ENCODE results near the gene FAM135A. TPM values are rescaled to one million over a fixed set of nuclear protein-coding genes. Genes with fewer than 3 reads are reported as not detected.

The FAM135A gene
- total RNA-seq, 3 donors from 2014 or later: 42.1 to 63.3 (median 56.3) TPM

DNA sequence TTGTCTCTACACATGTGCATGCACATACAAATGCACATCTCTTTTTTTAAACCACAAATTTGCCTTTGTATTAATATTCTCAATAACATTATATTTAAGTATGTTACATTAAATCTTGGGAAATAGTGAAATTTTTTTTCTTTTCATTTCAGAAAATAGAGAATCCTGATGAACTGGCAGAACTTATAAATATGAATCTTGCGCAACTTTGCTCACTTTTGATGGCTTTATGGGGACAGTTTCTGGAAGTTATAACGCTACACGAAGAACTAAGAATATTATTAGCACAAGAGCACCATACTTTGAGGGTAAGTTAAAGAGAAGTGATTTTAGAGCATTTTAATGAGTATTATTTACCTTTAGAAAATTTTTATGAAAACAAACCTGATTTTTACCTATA is 89.2 kb downstream of the FAM135A start:
- Histone ChIP-seq H3K4me3 (no peak overlapping the region), H3K36me3 (ENCODE audit: low read depth) (no peaks in the 10 kb centered on the region), H3K4me1 (ENCODE audit: low read depth) (peaks cover 7% of the 10 kb centered on the region), H3K9me3 (peaks cover 9% of the 10 kb centered on the region)
- no peak for ATAC-seq
- intact Hi-C loops (cut with DNase I, micrococcal nuclease): no loop called here
- TF ChIP-seq, protein P1, sequence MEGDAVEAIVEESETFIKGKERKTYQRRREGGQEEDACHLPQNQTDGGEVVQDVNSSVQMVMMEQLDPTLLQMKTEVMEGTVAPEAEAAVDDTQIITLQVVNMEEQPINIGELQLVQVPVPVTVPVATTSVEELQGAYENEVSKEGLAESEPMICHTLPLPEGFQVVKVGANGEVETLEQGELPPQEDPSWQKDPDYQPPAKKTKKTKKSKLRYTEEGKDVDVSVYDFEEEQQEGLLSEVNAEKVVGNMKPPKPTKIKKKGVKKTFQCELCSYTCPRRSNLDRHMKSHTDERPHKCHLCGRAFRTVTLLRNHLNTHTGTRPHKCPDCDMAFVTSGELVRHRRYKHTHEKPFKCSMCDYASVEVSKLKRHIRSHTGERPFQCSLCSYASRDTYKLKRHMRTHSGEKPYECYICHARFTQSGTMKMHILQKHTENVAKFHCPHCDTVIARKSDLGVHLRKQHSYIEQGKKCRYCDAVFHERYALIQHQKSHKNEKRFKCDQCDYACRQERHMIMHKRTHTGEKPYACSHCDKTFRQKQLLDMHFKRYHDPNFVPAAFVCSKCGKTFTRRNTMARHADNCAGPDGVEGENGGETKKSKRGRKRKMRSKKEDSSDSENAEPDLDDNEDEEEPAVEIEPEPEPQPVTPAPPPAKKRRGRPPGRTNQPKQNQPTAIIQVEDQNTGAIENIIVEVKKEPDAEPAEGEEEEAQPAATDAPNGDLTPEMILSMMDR (IDR thresholded peaks at IDR 0.05): no peak
- no peak for DNase-seq

DNA sequence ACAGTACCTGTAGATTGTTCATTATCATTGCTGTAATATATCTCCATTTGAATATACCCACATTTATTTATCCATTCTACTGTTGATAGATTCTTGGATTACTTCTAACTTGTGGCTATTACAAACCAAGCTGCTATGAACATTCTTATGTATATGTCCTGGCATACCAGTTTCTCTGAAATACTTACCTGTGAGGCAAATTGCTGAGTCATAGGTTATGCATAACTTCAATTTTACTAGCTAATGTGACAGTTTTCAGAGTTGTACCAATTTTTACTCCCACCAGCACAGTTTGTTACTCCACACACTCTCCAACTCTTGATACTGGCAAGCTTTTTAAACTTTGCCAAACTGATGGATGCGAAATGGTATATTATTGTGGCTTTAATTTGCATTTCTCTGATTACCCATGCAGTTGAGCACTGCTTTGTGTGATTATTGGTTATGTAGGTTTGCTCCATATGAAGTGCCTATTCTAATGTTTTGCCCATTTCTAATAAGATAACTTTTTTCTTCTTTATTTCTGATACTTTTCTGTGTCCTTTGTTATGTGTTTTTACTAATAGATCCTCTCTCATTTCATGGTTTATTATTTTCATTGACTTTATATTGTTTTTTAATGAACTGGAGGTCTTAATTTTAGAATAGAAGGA is 90.6 kb downstream of the FAM135A start:
- DNase-seq (no peak), ATAC-seq (no peak)
- no peak overlapping the region for H3K4me3 ChIP-seq
- TF ChIP-seq, protein P1 (IDR thresholded peaks at IDR 0.05): no peak
- peaks cover 15% of the 10 kb centered on the region for H3K4me1 ChIP-seq (ENCODE audit: low read depth)
- peaks cover 9% of the 10 kb centered on the region for H3K9me3 ChIP-seq
- intact Hi-C loops (cut with DNase I, micrococcal nuclease): no loop called here
- H3K36me3 ChIP-seq (ENCODE audit: low read depth): no peaks in the 10 kb centered on the region

DNA sequence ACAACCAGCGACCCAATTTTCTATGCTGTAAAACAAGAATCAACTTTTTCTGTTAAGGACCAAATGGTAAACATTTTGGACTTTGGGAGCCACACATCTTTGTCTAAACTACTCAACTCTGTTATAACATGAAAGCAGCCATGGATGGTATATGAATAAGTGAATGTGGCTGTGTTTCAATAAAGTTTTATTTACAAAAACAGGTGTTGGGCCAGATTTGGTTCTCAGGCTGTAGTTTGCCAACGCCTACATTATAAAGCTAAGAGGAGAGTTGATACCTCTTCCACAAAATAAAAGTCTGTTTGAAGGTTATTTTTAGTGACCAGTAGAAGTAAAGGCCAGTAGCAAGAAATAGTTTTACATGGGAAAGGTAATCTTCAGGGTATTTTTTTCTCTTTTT is 93.0 kb downstream of the FAM135A start:
- intact Hi-C loops (cut with DNase I, micrococcal nuclease): no loop called here
- H3K4me1 ChIP-seq (ENCODE audit: low read depth): peaks cover 15% of the 10 kb centered on the region
- DNase-seq: no peak
- H3K4me3 ChIP-seq: no peak overlapping the region
- H3K36me3 ChIP-seq (ENCODE audit: low read depth): no peaks in the 10 kb centered on the region
- H3K9me3 ChIP-seq: peaks cover 9% of the 10 kb centered on the region
- TF ChIP-seq, protein P1 (IDR thresholded peaks at IDR 0.05): no peak
- no peak for ATAC-seq

DNA sequence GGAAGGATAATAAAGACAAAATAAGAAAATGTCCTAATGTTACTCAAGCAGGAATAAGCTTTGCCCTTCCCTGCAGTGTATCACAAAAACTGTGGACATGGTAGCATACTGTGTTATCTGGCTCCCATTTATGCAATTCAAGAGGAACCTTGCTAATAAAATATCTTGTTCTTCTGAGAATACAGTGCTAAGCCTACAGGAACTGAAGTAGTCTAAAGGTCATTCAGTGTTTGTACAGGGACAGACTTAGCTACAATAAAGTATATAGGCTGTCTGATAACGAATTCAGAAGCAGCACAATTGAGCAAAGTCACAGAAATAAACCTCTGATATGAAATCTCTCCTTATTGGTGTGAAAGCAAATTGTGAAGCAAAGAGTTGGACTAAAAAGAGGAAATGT is 93.9 kb downstream of the FAM135A start:
- Histone ChIP-seq H3K4me3 (no peak overlapping the region), H3K9me3 (peaks cover 9% of the 10 kb centered on the region), H3K4me1 (ENCODE audit: low read depth) (peaks cover 15% of the 10 kb centered on the region), H3K36me3 (ENCODE audit: low read depth) (no peaks in the 10 kb centered on the region)
- intact Hi-C loops (cut with DNase I, micrococcal nuclease): no loop called here
- DNase-seq (no peak), ATAC-seq (peak; percentile 98)
- TF ChIP-seq, protein P1 (IDR thresholded peaks at IDR 0.05): no peak

DNA sequence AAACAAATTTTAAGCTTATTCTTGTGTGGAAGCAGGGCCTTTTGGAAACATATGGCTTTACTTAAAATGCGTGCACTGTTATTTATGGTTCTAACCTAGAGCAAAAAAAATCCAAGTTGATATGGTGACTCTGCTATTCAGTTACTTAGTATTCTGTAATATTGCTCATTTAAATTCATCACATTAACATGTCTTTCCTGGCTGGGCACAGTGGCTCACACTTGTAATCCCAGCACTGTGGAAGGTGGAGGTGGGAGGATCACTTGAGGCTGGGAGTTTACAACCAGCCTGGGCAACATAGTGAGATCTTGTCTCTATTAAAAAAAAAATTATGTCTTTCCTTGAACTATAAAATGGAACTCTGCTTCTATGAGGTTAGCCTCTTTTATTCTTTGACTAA is 95.6 kb downstream of the FAM135A start:
- peaks cover 15% of the 10 kb centered on the region for H3K4me1 ChIP-seq (ENCODE audit: low read depth)
- intact Hi-C loops (cut with DNase I, micrococcal nuclease): no loop called here
- no peak for ATAC-seq
- H3K9me3 ChIP-seq: peaks cover 4% of the 10 kb centered on the region
- TF ChIP-seq, protein P1 (IDR thresholded peaks at IDR 0.05): no peak
- no peak for DNase-seq
- H3K36me3 ChIP-seq (ENCODE audit: low read depth): no peaks in the 10 kb centered on the region
- H3K4me3 ChIP-seq: no peak overlapping the region

DNA sequence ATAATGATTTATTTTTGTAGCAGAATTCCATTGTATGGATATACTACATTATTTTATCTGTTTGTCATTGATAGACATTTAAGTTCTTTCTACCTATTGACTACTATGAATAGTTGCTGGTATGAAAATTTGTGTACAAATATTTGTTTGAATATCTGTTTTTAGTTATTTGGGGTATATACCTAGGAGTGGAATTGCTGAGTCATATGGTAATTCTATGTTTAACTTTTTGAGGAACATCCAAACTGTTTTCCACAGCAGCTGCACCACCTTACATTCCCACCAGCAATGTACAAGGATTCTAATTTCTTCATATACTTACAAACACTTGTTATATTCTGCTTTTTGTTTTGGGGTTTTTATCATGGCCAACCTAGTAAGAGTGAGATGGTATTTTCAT is 97.3 kb downstream of the FAM135A start:
- DNase-seq (no peak), ATAC-seq (no peak)
- intact Hi-C loops (cut with DNase I, micrococcal nuclease): no loop called here

More for the DNA sequence above, 97.3 kb downstream of the FAM135A start:
- Histone ChIP-seq H3K4me3 (no peak overlapping the region), H3K36me3 (ENCODE audit: low read depth) (no peaks in the 10 kb centered on the region), H3K9me3 (no peaks in the 10 kb centered on the region), H3K4me1 (ENCODE audit: low read depth) (peaks cover 15% of the 10 kb centered on the region)
- TF ChIP-seq, protein P1 (IDR thresholded peaks at IDR 0.05): no peak
